Measurements from ENCODE around the gene HFE. TPM values are rescaled to one million over a fixed set of nuclear protein-coding genes. Genes with fewer than 3 reads are reported as not detected.
"Not testable (repeated sequence)": the region's sequence is repeated elsewhere in the genome, so short reads cannot be mapped to it uniquely, and the experiment has no call there.

HFE gene
- polyA plus RNA-seq, 1 donor from 2014 or later = not detected

GRCh38 chr6:26120115-26120514 is 32.9 kb downstream of the HFE start:
- H3K9me3 ChIP-seq (ENCODE audit: low read length); H3K4me3 ChIP-seq (ENCODE audit: low read length); H3K79me2 ChIP-seq (replicated peaks; ENCODE audit: insufficient read depth, low read length); H3K27ac ChIP-seq (ENCODE audit: low read length); H3K27me3 ChIP-seq (ENCODE audit: insufficient read depth, low read depth, low read length); H3K36me3 ChIP-seq (ENCODE audit: insufficient read depth, low read length); H3K9ac ChIP-seq (ENCODE audit: low read length); H2AFZ ChIP-seq (ENCODE audit: low read depth, low read length); H3K9me2 ChIP-seq (ENCODE audit: insufficient read depth, low read length); H3F3A ChIP-seq (ENCODE audit: insufficient read depth, low read length, poor library complexity, severe bottlenecking); H3K4me2 ChIP-seq (ENCODE audit: low read length): not testable (repeated sequence)
- peaks cover 11% of the 10 kb centered on the region for H4K20me1 ChIP-seq (ENCODE audit: insufficient read depth)

- H3K36me3 ChIP-seq (ENCODE audit: insufficient read depth, low read length) = no peaks in the 10 kb centered on the region
- H3K9me3 ChIP-seq (ENCODE audit: low read length) = no peaks in the 10 kb centered on the region
- peaks cover 5% of the 10 kb centered on the region for H3F3A ChIP-seq (ENCODE audit: insufficient read depth, low read length, poor library complexity, severe bottlenecking)
- H3K4me2 ChIP-seq (ENCODE audit: low read length) = no peak overlapping the region
- H4K20me1 ChIP-seq (ENCODE audit: insufficient read depth) = peaks cover 18% of the 10 kb centered on the region
- no peaks in the 10 kb centered on the region for H3K27me3 ChIP-seq (ENCODE audit: insufficient read depth, low read depth, low read length)
- no peak overlapping the region for H3K27ac ChIP-seq (ENCODE audit: low read length)
- H3K9me2 ChIP-seq (ENCODE audit: insufficient read depth, low read length) = no peaks in the 10 kb centered on the region
- H2AFZ ChIP-seq (ENCODE audit: low read depth, low read length) = no peak overlapping the region
- TF ChIP-seq RAD21 (conservative IDR thresholded peaks at IDR 0.05) (no peak), MXI1 (conservative IDR thresholded peaks at IDR 0.05; ENCODE audit: poor library complexity, severe bottlenecking) (no peak), REST (IDR thresholded peaks at IDR 0.05; ENCODE audit: borderline replicate concordance) (no peak), TAF1 (IDR thresholded peaks at IDR 0.05; ENCODE audit: low read depth) (no peak), EP300 (conservative IDR thresholded peaks at IDR 0.05; ENCODE audit: poor library complexity, severe bottlenecking) (no peak), EZH2 (IDR thresholded peaks at IDR 0.05; ENCODE audit: borderline replicate concordance, insufficient read depth, low read length, poor library complexity, severe bottlenecking) (no peak), POLR2AphosphoS5 (IDR thresholded peaks at IDR 0.05) (no peak), CTCF (IDR thresholded peaks at IDR 0.05; ENCODE audit: poor library complexity, severe bottlenecking) (no peak), SMC3 (conservative IDR thresholded peaks at IDR 0.05; ENCODE audit: poor library complexity) (no peak)
- no peak overlapping the region for H3K9ac ChIP-seq (ENCODE audit: low read length)
- peaks cover 15% of the 10 kb centered on the region for H3K79me2 ChIP-seq (replicated peaks; ENCODE audit: insufficient read depth, low read length)
- H3K4me3 ChIP-seq (ENCODE audit: low read length) = no peak overlapping the region
These were observed 33.5 kb downstream of the HFE start for GRCh38 chr6:26120807-26121140.
